Measurements from ENCODE around the gene CMSS1.

CMSS1 gene

DNA sequence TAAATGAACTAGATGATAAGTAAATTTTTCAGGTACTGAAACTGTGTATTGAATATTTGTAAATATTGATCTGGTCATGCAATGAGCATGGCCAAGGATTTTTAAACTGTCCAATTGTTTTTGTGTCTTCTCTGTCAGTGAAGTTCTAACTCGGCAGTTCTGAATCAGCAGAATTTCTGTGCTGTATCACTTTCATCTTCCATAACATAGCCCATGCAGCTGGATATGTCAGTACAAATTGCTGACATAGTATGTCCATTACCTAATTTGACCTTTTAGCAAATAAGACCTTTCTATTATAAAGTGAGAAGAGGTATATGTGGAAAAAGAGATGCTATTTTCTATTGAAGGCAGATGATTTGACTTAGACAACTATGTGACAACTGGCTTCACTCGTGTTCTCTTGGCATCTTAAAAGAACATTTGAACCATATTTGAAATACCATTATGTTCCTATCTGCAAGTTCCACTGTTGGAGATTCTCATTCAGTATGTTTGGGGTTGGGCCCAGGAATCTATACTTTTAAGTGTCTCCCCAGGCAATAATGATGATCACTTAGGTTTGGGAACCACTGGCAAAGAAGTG lies 90.4 kb downstream of the CMSS1 start:
- DNase-seq: no peak

- DNase-seq: no peak
Measured at GRCh38 chr3:99909714-99910495, 92.2 kb downstream of the CMSS1 start.

DNA sequence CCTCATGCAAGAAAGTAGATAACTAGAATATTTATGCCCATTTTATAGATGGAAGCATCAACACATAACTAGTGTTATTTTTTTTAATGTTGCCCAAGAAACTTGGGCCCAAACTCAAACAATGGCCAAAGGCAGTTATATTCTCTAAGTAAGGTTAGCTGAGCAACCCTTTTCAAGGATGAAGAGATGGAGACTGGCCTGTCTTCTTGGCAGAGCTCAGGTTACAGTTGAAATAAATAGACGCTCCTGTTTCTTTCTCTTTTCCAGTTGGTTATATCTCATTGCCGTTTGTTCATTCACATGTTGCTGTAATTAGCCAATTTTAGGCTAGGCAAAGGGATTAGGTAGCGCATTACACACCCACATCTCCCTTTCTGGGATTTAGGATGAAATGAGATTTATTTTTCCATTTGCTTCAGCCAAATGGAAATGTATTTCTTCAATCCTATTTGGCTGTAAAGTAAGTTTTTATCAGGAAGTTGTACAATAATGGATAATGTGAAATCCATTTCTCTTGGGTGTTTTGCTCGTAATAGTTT lies 93.2 kb downstream of the CMSS1 start:
- DNase-seq: no peak

GRCh38 chr3:99911433-99911832 lies 93.8 kb downstream of the CMSS1 start:
- DNase-seq: no peak

DNA sequence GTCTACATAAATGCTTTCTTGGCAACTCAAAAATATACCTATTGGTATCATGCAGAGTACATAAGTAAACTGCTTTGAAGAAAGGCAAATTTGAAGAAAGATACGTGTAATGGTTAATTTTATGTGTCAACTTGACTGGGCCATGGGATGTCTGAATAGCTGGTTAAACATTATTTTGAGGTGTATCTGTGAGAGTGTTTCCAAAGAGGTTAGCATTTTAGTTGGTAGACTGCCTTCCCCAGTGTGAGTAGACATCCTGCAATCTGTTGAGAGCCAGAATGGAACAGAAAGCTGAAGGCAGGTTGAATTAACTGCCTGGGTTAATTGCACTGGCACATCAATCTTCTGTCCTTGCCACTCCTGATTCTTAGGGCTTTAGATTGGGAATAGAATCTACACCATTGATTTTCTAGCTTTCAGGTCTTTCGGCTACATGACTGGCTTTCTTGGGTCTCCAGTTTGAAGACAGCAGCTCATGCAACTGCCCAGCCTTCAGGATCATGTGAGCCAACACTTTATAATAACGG lies 98.3 kb downstream of the CMSS1 start:
- no peak for DNase-seq

GRCh38 chr3:99918715-99919114 lies 101.1 kb downstream of the CMSS1 start:
- no peak for DNase-seq

DNA sequence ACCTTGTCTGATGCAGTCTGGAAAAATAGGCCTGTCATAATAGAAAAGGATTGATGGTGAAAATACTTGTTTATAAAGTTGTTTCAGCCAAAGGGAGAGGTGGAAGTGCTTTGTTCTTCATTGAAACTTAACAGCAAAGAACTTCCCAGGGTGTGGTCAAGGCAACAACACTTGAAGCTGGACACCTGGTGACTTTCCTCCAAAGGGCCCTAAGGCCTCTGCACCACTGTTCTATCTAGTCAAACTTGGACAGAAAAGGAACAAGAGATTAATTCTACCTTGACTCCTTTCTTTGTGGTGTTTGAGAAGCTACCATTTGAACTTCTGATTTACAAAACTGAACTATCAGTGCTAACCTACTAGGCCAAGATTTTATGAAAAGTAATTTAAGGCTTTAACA lies 102.0 kb downstream of the CMSS1 start:
- no peak for DNase-seq

DNA sequence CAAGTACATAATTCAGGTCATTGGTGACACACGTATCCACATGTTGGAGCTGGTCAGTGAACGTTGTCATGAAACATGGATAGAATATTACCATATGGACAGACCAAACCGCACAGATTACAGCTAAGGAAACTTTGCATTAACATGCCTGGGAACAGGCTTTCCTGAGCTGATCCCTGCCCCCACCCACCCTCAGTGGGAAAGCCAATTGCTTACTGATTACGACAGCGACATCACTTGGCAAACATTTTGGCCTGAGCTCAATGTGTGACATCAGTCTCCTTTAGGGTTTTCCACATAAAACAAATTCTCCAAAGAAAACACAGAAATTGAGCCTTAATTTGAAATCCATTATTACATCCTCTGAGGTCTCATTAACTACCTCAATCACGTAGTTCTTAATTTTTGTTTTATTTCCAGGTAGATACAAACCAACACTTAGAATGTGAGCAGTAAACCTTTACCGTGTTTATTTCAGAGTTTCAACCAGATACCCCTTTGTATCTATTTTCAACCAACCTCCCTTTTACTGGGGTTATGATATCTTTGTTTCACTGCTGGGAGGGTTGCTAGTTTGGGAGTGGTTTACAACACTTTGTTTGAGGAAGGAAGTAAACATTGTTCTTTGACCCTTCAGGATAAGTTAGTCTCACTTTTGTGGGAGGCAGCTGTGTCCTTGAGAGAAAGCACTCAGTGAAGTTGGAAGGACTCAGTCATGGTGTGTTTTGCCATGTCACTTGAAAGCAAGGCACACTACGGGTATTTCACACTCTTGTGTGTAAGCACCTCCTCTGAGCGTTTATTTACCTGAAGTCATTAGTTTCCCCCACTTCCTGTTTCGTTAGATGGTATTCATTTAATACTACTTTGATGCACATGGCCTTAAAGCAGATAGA lies 103.1 kb downstream of the CMSS1 start:
- peak; percentile 26 for DNase-seq

DNA sequence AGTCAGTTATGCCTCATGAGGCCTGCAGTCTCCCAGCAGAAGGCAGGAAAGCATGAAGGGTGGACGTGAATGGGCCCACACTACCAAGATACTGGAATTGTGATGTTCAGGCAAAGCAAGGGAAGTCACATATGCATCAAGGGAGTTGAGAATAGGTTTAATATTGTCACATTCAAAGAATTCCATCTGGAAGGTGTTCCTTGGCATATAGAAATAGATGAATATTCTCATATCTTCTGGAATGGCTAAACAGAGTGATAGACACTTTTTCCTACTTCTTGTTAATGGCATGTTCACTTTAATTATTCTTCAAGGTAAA lies 103.7 kb downstream of the CMSS1 start:
- no peak for DNase-seq

GRCh38 chr3:99921986-99922385 lies 104.3 kb downstream of the CMSS1 start:
- DNase-seq: no peak

GRCh38 chr3:99923873-99924272 lies 106.2 kb downstream of the CMSS1 start:
- no peak for DNase-seq

GRCh38 chr3:99925584-99926230 lies 108.0 kb downstream of the CMSS1 start:
- DNase-seq: peak; percentile 8

- DNase-seq: no peak
Measured at GRCh38 chr3:99927671-99928457, 110.2 kb downstream of the CMSS1 start.

GRCh38 chr3:99928771-99929744 lies 111.4 kb downstream of the CMSS1 start:
- DNase-seq: no peak

GRCh38 chr3:99929745-99930139 lies 112.1 kb downstream of the CMSS1 start:
- DNase-seq: no peak

DNA sequence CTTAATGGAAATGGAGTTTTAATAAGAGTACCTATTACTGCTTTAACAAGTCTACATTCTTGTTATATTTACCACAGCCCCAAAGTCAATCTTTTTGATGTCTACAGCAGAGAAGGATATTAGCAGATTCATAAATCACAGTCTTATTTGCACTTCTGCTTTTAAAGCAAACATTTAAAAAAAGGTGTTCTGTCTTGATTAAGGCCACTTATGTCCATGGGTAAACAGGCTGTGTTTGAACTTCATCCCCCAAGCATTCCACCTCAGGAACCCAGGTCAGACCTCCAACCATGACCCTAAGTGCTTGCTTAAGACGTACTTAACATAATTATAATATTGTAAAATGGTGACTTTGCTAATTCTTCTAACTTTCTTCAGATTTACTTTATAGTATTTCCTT lies 113.4 kb downstream of the CMSS1 start:
- no peak for DNase-seq

DNA sequence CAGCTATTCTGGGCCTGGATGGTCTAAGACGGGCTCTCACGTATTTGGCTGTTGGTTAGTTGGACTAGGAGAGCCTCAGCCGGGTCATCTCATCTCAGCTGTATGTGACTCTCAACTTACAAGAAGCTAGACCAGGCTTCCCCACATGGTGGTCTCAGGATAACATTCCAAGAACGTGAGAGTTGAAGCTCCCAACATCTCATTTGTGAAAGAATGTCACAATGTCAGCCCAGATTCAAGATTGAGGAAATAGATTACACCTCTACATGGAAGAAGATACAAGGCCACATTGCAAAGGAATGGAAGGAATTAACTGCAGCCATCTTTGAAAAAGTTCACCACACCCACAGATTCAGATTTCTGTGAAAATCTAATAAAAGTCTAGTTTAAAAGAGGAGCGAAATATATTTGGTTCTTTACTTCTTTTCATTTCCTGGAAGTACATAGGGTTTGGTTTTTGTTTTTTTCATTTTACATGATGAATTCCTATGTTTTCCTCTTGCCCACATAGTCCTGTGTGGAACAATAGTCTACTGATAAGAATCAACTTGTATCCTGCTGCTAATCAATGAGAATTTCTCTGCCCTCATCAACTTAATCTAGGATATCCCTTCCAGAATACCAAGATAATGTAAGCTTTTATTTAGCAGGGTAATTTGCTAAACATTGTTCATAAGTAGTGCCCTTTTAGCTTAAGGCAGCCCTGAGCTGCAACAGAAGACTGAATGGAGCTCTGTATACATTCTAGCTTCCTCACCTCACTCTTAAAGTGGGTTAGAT lies 116.5 kb downstream of the CMSS1 start:
- DNase-seq: no peak

GRCh38 chr3:99934975-99935797 lies 117.5 kb downstream of the CMSS1 start:
- no peak for DNase-seq
